Measurements from ENCODE around the gene ANKRD13B.

- TF ChIP-seq CTCF (IDR thresholded peaks at IDR 0.05) = no peak
- no peak for TF ChIP-seq EZH2 (IDR thresholded peaks at IDR 0.05)
- no peak for TF ChIP-seq EZH2phosphoT487 (IDR thresholded peaks at IDR 0.05)
Observed at GRCh38 chr17:29575511-29576213, 17.3 kb upstream of the ANKRD13B start.
